Body of pancreas (tissue), 4 donors: ENCODE data around the gene LRRC31.

Experiments used
- CTCF ChIP-seq, 7 experiments: fragments of 450-650 bp in 4 of 7; fragments of 200-600 bp in 3 of 7; sonication (generic) in 3 of 7; IDR thresholded peaks; one replicate each; pipeline ENCODE4 v1.5.1; 2016 to 2019; ENCODE audit warnings: antibody characterized with exemption in 7 of 7
- POLR2A ChIP-seq, 3 donors: fragments of 450-650 bp; IDR thresholded peaks; one replicate each; pipeline ENCODE4 v1.6.1; 2016; ENCODE audit warnings: antibody characterized with exemption in 3 of 3, mild to moderate bottlenecking in 2 of 3

- TF ChIP-seq POLR2A (IDR thresholded peaks at IDR 0.05) (no peak), CTCF (IDR thresholded peaks at IDR 0.05) (no peak)
Observed at GRCh38 chr3:169857811-169858210, 11.9 kb downstream of the LRRC31 start.
